Brain microvascular endothelial cell (primary cell): ENCODE results near the gene RNF217.

Experiments
- DNase-seq: peaks from one replicate; pipeline ENCODE4 v3.0.0-alpha.2; 2020
- H3K27ac ChIP-seq: fragments of 250-450 bp; sonication (Bioruptor Pico); 2 replicates; pipeline ENCODE4 v1.5.1; 2020; ENCODE audit warnings: mild to moderate bottlenecking, moderate library complexity
- H3K27me3 ChIP-seq: fragments of 250-450 bp; sonication (Bioruptor Pico); replicated peaks from 2 replicates; pipeline ENCODE4 v1.5.1; 2020; ENCODE audit warnings: mild to moderate bottlenecking
- H3K36me3 ChIP-seq: fragments of 250-450 bp; sonication (Bioruptor Pico); replicated peaks from 2 replicates; pipeline ENCODE4 v1.5.1; 2020; ENCODE audit warnings: mild to moderate bottlenecking
- H3K4me3 ChIP-seq: 2 replicates; pipeline ENCODE4 v1.5.1; 2011; ENCODE audit warnings: low read depth, mild to moderate bottlenecking, control low read depth, low read length, moderate library complexity
- CTCF ChIP-seq: IDR thresholded peaks from 2 replicates; pipeline ENCODE4 v1.5.1; 2011; ENCODE audit warnings: low read depth, mild to moderate bottlenecking, moderate library complexity, low read length, control low read depth, inconsistent platforms; ENCODE audit errors: missing control alignments
- in situ Hi-C: cut with HindIII; loops from 2 replicates; pipeline ENCODE4 v1.10.0; 2017; ENCODE audit warnings: low sequenced_read_pairs, low pct_ligation_motif_present

Gene RNF217

GRCh38 chr6:124958759-124959354 lies 3.4 kb upstream of the RNF217 start:
- in situ Hi-C loops = no loop called here
- Histone ChIP-seq H3K36me3 (no peaks in the 10 kb centered on the region), H3K27ac (no peak overlapping the region), H3K4me3 (no peak overlapping the region), H3K27me3 (no peaks in the 10 kb centered on the region)
- no peak for DNase-seq
- no peak for TF ChIP-seq CTCF

DNA sequence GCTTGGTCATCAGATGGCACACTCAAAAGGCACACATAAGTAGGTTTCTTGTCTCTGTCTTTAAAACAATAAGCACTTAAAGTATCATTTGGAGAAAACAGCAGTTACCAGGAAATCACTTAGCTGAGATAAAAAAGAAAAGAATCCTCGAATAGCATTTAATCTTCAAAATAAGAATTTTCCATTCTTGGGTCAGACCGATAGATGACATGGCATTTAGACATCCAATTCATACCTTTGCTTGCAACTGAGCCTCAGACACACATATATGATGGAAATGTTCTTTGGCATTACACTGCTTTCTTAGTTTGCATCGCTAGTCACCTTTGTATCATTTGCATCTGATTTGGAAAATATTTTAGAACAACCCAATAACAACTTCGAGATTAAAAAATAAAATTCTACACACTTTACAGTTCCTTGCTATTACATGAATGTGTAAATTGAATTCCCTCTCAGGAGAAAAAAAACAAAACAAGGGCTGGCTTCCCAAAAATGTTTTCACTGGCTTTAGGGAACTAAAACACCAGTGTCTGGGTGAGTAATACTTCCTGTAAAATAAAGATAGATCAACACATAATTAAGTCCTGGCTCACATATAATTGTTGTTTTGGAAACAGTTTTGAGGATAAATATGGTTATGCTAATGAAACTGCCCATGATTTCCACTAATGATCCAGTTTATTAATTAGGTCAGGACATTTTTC lies 1.3 kb upstream of the RNF217 start:
- no peak for TF ChIP-seq CTCF
- Histone ChIP-seq H3K27ac (peak overlapping the region; percentile 78), H3K4me3 (peak overlapping the region; percentile 82), H3K27me3 (no peaks in the 10 kb centered on the region), H3K36me3 (no peaks in the 10 kb centered on the region)
- no peak for DNase-seq
- in situ Hi-C loops = no loop called here

DNA sequence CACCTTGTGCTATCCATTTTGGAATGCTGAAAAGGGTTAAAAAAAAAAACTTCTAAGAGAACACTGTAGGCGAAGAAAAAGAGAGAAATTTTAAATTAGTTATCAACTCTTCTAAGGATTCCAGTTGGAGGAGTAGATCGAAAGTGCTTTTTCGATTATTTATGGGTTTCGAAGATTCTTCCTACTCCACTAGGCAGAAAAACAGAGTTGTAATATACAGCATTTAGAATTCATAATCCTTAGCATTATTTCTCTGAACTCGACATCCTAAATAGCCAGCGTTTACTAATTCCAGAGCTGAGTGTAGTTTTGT lies 817 bp upstream of the RNF217 start:
- H3K4me3 ChIP-seq = peak overlapping the region; percentile 82
- DNase-seq = no peak
- no peaks in the 10 kb centered on the region for H3K27me3 ChIP-seq
- TF ChIP-seq CTCF = no peak
- in situ Hi-C loops = no loop called here
- H3K27ac ChIP-seq = peak overlapping the region; percentile 78
- H3K36me3 ChIP-seq = no peaks in the 10 kb centered on the region

GRCh38 chr6:124962639-124963415 lies 590 bp downstream of the RNF217 start:
- in situ Hi-C loops = no loop called here
- DNase-seq = no peak
- peaks cover 2% of the 10 kb centered on the region for H3K36me3 ChIP-seq
- H3K27me3 ChIP-seq = no peaks in the 10 kb centered on the region
- no peak for TF ChIP-seq CTCF
- peak overlapping the region; percentile 82 for H3K4me3 ChIP-seq
- H3K27ac ChIP-seq = peak overlapping the region; percentile 78

DNA sequence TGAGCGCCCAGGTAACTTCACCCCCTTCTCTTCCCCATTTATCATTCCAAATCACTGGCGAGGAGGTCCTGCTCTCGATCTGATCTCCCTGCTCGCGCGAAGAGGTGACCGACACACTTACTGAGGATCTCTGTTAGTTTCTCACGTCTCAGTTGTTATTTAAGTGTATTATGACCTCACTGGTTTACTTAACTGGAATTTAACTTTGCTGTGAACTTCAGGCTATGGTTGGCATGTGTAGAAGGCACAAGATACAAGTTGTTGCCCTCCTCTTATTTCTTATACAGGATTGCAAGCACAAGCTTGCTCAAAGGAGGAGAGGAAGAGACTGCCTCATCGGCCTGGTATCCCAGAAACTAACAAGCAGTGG lies 1.2 kb downstream of the RNF217 start:
- Histone ChIP-seq H3K27ac (peak overlapping the region; percentile 78), H3K36me3 (peaks cover 4% of the 10 kb centered on the region), H3K4me3 (peak overlapping the region; percentile 82), H3K27me3 (no peaks in the 10 kb centered on the region)
- TF ChIP-seq CTCF = no peak
- DNase-seq = no peak
- in situ Hi-C loops = no loop called here
